ENCODE data around the gene SPAG16. TPM values are rescaled to one million over a fixed set of nuclear protein-coding genes. Genes with fewer than 3 reads are reported as not detected.

The SPAG16 gene
- total and polyA plus RNA-seq, 2 of the 13 experiments (the other 11 are each of a cell fraction or from before 2014, with no cell fraction given) = 9.6 to 26.5 TPM

DNA sequence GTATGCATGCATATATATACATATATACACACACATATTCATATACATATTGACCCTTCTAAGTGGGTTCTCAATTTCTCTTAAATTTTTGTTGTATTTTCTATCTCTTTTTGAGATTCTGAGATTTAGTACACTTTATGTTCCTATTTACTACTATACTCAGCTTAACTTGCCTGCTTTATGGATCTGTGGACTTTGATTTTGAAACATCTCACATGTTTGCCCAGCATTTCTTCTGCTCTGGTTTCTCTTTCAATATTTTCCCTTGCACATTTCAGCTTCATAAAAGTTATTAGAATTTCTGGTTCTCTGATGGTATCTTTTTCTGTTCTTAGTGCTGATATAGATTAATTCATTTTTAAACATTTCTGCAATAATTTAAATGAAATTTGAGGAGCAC is 380.6 kb downstream of the SPAG16 start:
- Histone ChIP-seq H4K20me1 (ENCODE audit: insufficient read depth, low read length) (no peaks in the 10 kb centered on the region), H3K36me3 (replicated peaks in 1 of 2; ENCODE audit: control insufficient read depth in 1 of 2, insufficient read depth in 2 of 2, low read length in 2 of 2) (no peaks in the 10 kb centered on the region), H3K79me2 (ENCODE audit: insufficient read depth, low read length) (no peaks in the 10 kb centered on the region), H3K4me2 (ENCODE audit: low read depth, low read length) (no peak overlapping the region), H3K27ac (ENCODE audit: extremely low read length, insufficient read depth, low read length) (no peak overlapping the region), H2AFZ (ENCODE audit: low read length) (no peak overlapping the region), H3K4me1 (ENCODE audit: insufficient read depth, low read length) (no peaks in the 10 kb centered on the region), H3K27me3 (ENCODE audit: control insufficient read depth in 1 of 2, insufficient read depth in 2 of 2, low read length in 2 of 2) (no peaks in the 10 kb centered on the region), H3K9ac (ENCODE audit: insufficient read depth, low read depth, low read length) (no peak overlapping the region), H3K9me3 (ENCODE audit: low read length) (peaks cover 46% of the 10 kb centered on the region), H3K4me3 (replicated peaks in 1 of 3; ENCODE audit: insufficient read depth in 1 of 3, low read depth in 2 of 3, low read length in 3 of 3) (no peak overlapping the region)
- CTCF ChIA-PET (ENCODE audit: low intra/inter-chr PET ratio, low total read pairs) = no interaction called here
- intact Hi-C loops (cut with micrococcal nuclease; ENCODE audit: unreplicated experiment) = no loop called here
- in situ Hi-C loops (cut with HindIII; ENCODE audit: extremely low pct_ligation_motif_present, low pct_unique_long_range_greater_than_20kb) = no loop called here
- TF ChIP-seq TCF7L2 (IDR thresholded peaks at IDR 0.05; ENCODE audit: low read depth, low read length) (no peak), ZBTB49 (CRISPR knock-in tag; IDR thresholded peaks at IDR 0.05; ENCODE audit: borderline replicate concordance) (no peak), KDM4B (CRISPR knock-in tag; IDR thresholded peaks at IDR 0.05) (no peak), SAFB2 (CRISPR knock-in tag; IDR thresholded peaks at IDR 0.05; ENCODE audit: borderline replicate concordance, low read depth) (no peak), GFI1 (CRISPR knock-in tag; IDR thresholded peaks at IDR 0.05; ENCODE audit: borderline replicate concordance) (no peak), MXD3 (CRISPR knock-in tag; IDR thresholded peaks at IDR 0.05) (no peak)
- TF ChIP-seq, protein P1, sequence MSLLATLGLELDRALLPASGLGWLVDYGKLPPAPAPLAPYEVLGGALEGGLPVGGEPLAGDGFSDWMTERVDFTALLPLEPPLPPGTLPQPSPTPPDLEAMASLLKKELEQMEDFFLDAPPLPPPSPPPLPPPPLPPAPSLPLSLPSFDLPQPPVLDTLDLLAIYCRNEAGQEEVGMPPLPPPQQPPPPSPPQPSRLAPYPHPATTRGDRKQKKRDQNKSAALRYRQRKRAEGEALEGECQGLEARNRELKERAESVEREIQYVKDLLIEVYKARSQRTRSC (CRISPR knock-in tag; IDR thresholded peaks at IDR 0.05; ENCODE audit: low read depth) = no peak
- TF ChIP-seq, protein P2, sequence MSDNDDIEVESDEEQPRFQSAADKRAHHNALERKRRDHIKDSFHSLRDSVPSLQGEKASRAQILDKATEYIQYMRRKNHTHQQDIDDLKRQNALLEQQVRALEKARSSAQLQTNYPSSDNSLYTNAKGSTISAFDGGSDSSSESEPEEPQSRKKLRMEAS (IDR thresholded peaks at IDR 0.05) = no peak
- TF ChIP-seq, protein P3, sequence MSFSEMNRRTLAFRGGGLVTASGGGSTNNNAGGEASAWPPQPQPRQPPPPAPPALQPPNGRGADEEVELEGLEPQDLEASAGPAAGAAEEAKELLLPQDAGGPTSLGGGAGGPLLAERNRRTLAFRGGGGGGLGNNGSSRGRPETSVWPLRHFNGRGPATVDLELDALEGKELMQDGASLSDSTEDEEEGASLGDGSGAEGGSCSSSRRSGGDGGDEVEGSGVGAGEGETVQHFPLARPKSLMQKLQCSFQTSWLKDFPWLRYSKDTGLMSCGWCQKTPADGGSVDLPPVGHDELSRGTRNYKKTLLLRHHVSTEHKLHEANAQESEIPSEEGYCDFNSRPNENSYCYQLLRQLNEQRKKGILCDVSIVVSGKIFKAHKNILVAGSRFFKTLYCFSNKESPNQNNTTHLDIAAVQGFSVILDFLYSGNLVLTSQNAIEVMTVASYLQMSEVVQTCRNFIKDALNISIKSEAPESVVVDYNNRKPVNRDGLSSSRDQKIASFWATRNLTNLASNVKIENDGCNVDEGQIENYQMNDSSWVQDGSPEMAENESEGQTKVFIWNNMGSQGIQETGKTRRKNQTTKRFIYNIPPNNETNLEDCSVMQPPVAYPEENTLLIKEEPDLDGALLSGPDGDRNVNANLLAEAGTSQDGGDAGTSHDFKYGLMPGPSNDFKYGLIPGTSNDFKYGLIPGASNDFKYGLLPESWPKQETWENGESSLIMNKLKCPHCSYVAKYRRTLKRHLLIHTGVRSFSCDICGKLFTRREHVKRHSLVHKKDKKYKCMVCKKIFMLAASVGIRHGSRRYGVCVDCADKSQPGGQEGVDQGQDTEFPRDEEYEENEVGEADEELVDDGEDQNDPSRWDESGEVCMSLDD (CRISPR knock-in tag; IDR thresholded peaks at IDR 0.05; ENCODE audit: borderline replicate concordance) = no peak
- DNase-seq (ENCODE audit: low spot score) (no peak), FAIRE-seq (no peak), ATAC-seq (no peak)
- POLR2A ChIA-PET = no interaction called here
- BruUV-seq (replicated peaks) = no TSS peak
